Measurements from ENCODE around the gene LECT2.

Gene LECT2

DNA sequence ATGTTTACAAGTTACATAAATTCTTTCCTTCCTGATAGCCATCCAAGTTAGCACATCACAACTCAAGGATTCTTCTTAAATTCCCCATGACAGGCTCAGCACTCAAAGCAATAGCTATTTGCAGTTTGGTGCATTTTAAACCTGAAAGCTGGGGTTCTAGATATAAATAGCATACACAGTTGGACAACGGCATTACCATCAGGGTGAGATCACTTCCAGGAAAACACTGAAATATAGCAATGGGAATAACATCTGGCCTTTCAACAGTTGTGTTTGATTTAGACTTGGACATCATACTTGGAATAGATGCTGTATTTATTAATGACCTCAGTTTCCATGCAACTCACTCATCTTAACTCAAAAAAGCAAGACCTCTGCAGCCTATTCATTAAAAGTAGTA lies 24.7 kb upstream of the LECT2 start:
- DNase-seq (ENCODE audit: low read depth, low spot score) = no peak
- TF ChIP-seq SUZ12 (IDR thresholded peaks at IDR 0.05; ENCODE audit: extremely low read depth, insufficient read depth, insufficient read length) (no peak), ZNF274 (IDR thresholded peaks at IDR 0.05; ENCODE audit: low read depth, low read length) (no peak)
- Histone ChIP-seq H3K4me1 (ENCODE audit: insufficient read depth, insufficient read length) (no peaks in the 10 kb centered on the region), H3K4me3 (ENCODE audit: insufficient read length, low read depth) (no peak overlapping the region), H3K9ac (ENCODE audit: insufficient read length, low read depth) (no peak overlapping the region), H3K27me3 (ENCODE audit: insufficient read depth, insufficient read length) (no peaks in the 10 kb centered on the region), H3K36me3 (ENCODE audit: insufficient read depth, insufficient read length, low read length) (no peaks in the 10 kb centered on the region), H3K9me3 (ENCODE audit: insufficient read depth, low read length) (no peaks in the 10 kb centered on the region)

DNA sequence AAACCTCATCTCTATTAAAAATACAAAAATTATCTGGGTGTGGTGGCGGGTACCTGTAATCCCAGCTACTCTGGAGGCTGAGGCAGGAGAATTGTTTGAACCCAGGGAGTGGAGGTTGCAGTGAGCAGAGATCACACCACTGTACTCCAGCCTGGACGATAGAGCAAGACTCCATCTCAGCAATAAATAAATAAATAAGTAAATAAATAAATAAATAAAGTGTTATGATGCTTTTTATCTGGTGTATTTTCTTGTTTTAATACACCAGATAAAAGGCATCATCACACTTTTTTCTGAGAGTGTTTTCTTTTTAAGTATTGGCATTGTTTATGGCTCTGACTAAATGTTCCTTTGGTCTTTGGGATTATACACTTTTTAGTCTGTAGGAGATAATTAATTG lies 24.2 kb upstream of the LECT2 start:
- H3K4me3 ChIP-seq (ENCODE audit: insufficient read length, low read depth) = no peak overlapping the region
- no peaks in the 10 kb centered on the region for H3K9me3 ChIP-seq (ENCODE audit: insufficient read depth, low read length)
- no peaks in the 10 kb centered on the region for H3K27me3 ChIP-seq (ENCODE audit: insufficient read depth, insufficient read length)
- no peaks in the 10 kb centered on the region for H3K36me3 ChIP-seq (ENCODE audit: insufficient read depth, insufficient read length, low read length)
- no peak overlapping the region for H3K9ac ChIP-seq (ENCODE audit: insufficient read length, low read depth)
- TF ChIP-seq SUZ12 (IDR thresholded peaks at IDR 0.05; ENCODE audit: extremely low read depth, insufficient read depth, insufficient read length) (no peak), ZNF274 (IDR thresholded peaks at IDR 0.05; ENCODE audit: low read depth, low read length) (no peak), YY1 (IDR thresholded peaks at IDR 0.05; ENCODE audit: insufficient read depth, insufficient read length) (no peak)
- DNase-seq (ENCODE audit: low read depth, low spot score) = no peak
- no peaks in the 10 kb centered on the region for H3K4me1 ChIP-seq (ENCODE audit: insufficient read depth, insufficient read length)

DNA sequence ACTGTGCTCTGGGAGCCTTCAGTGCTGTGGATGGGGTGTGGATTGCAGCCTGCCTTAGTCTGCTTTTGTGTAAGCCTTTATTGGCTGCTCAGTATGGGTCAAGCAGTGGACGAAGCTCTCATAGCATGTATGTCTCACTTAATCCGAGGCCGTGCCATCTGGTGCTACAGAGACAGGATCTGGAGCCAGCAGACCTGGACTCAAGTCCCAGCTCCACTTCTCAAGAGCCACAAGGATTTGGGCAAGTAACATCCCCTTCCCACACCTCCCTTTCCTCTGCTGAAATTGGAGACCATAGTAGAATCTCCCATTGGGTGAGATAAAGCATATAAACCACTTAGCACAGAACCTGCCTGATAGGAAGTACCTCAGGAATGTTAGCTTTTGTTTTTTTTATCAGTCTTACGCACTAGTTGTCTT lies 23.4 kb upstream of the LECT2 start:
- Histone ChIP-seq H3K9me3 (ENCODE audit: insufficient read depth, low read length) (no peaks in the 10 kb centered on the region), H3K27me3 (ENCODE audit: insufficient read depth, insufficient read length) (no peaks in the 10 kb centered on the region), H3K4me3 (ENCODE audit: insufficient read length, low read depth) (no peak overlapping the region), H3K9ac (ENCODE audit: insufficient read length, low read depth) (no peak overlapping the region), H3K4me1 (ENCODE audit: insufficient read depth, insufficient read length) (no peaks in the 10 kb centered on the region), H3K36me3 (ENCODE audit: insufficient read depth, insufficient read length, low read length) (no peaks in the 10 kb centered on the region)
- no peak for DNase-seq (ENCODE audit: low read depth, low spot score)
- TF ChIP-seq SUZ12 (IDR thresholded peaks at IDR 0.05; ENCODE audit: extremely low read depth, insufficient read depth, insufficient read length) = no peak
- no peak for TF ChIP-seq ZNF274 (IDR thresholded peaks at IDR 0.05; ENCODE audit: low read depth, low read length)
- no peak for TF ChIP-seq YY1 (IDR thresholded peaks at IDR 0.05; ENCODE audit: insufficient read depth, insufficient read length)

DNA sequence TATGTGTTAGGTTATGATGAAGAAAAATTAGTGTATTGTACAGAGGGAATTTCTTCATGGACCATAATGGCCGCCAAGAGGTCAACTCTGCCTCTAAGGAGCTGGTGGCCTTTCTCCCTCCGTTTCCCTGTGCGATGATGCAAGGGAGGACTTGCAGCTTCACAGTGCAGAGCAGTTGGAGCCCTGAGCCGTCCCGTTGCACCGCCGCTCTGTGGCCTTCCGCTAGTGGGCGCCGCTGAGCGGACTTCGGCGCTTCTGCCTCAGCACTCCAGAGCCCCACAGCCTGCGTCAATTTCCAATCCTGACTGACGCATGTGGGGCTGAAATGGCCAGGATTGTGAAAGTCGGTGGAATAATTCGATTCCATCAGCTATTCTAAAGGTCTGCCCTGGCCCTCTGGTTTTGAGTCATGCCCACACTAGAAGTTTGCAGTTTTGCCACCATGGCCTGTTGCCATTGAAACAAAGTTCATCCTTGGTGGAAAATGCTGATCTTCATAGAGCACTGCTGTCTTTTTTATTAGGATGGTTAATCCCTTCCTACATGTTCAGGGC lies 22.7 kb upstream of the LECT2 start:
- Histone ChIP-seq H3K4me3 (ENCODE audit: insufficient read length, low read depth) (no peak overlapping the region), H3K36me3 (ENCODE audit: insufficient read depth, insufficient read length, low read length) (no peaks in the 10 kb centered on the region), H3K27me3 (ENCODE audit: insufficient read depth, insufficient read length) (no peaks in the 10 kb centered on the region), H3K4me1 (ENCODE audit: insufficient read depth, insufficient read length) (no peaks in the 10 kb centered on the region), H3K9me3 (ENCODE audit: insufficient read depth, low read length) (no peaks in the 10 kb centered on the region), H3K9ac (ENCODE audit: insufficient read length, low read depth) (no peak overlapping the region)
- no peak for TF ChIP-seq YY1 (IDR thresholded peaks at IDR 0.05; ENCODE audit: insufficient read depth, insufficient read length)
- no peak for TF ChIP-seq SUZ12 (IDR thresholded peaks at IDR 0.05; ENCODE audit: extremely low read depth, insufficient read depth, insufficient read length)
- no peak for TF ChIP-seq ZNF274 (IDR thresholded peaks at IDR 0.05; ENCODE audit: low read depth, low read length)
- peak; percentile 55 for DNase-seq (ENCODE audit: low read depth, low spot score)

DNA sequence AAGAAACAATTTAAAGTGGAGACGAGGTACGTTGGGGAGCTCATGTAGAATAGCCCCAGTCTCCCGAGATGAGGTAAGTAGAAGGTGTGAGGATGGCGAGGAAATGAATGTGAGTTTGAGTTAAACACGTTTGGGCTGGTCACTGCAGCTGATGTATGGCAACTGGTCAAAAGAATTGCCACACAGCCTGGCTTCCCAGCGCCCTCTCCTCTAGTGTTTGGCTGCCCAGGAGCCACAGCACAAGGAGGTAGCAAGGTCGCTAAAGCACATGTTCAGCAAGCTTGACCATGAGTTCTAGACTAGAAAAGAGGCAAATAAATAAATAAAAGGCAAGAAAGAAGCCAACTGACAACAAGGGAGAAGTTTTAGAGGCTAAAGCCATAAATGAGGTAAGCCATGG lies 21.4 kb upstream of the LECT2 start:
- DNase-seq (ENCODE audit: low read depth, low spot score) = no peak
- H3K36me3 ChIP-seq (ENCODE audit: insufficient read depth, insufficient read length, low read length) = no peaks in the 10 kb centered on the region
- no peak overlapping the region for H3K9ac ChIP-seq (ENCODE audit: insufficient read length, low read depth)
- no peaks in the 10 kb centered on the region for H3K4me1 ChIP-seq (ENCODE audit: insufficient read depth, insufficient read length)
- H3K27me3 ChIP-seq (ENCODE audit: insufficient read depth, insufficient read length) = no peaks in the 10 kb centered on the region
- no peak overlapping the region for H3K4me3 ChIP-seq (ENCODE audit: insufficient read length, low read depth)
- TF ChIP-seq SUZ12 (IDR thresholded peaks at IDR 0.05; ENCODE audit: extremely low read depth, insufficient read depth, insufficient read length) = no peak
- H3K9me3 ChIP-seq (ENCODE audit: insufficient read depth, low read length) = no peaks in the 10 kb centered on the region; the same call in 1 of the 2 replicates

DNA sequence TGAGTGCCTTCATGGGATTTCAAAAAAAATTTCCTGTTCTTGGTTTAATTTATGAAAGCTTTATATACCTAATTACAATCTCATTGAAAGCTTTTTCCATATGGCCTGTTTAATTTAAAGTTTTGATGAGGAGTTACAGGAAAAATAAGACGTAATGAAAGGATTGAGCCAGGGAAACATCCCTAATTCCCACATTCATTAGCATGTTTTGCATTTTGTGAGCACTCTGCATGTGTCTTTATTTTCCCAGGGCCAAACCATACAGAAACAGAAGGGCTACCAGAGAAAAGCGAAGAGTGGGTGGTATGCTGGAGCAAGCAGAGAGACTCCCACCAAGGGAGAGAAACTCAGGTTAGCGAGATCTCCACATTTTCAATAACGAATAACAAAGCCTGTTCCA lies 20.3 kb upstream of the LECT2 start:
- no peaks in the 10 kb centered on the region for H3K4me1 ChIP-seq (ENCODE audit: insufficient read depth, insufficient read length)
- H3K9me3 ChIP-seq (ENCODE audit: insufficient read depth, low read length) = peaks cover 8% of the 10 kb centered on the region; the same call in 1 of the 2 replicates
- TF ChIP-seq ZNF274 (IDR thresholded peaks at IDR 0.05; ENCODE audit: low read depth, low read length) (no peak), SUZ12 (IDR thresholded peaks at IDR 0.05; ENCODE audit: extremely low read depth, insufficient read depth, insufficient read length) (no peak), YY1 (IDR thresholded peaks at IDR 0.05; ENCODE audit: insufficient read depth, insufficient read length) (no peak)
- no peak for DNase-seq (ENCODE audit: low read depth, low spot score)
- H3K36me3 ChIP-seq (ENCODE audit: insufficient read depth, insufficient read length, low read length) = no peaks in the 10 kb centered on the region
- no peaks in the 10 kb centered on the region for H3K27me3 ChIP-seq (ENCODE audit: insufficient read depth, insufficient read length)
- H3K4me3 ChIP-seq (ENCODE audit: insufficient read length, low read depth) = no peak overlapping the region
- H3K9ac ChIP-seq (ENCODE audit: insufficient read length, low read depth) = no peak overlapping the region

DNA sequence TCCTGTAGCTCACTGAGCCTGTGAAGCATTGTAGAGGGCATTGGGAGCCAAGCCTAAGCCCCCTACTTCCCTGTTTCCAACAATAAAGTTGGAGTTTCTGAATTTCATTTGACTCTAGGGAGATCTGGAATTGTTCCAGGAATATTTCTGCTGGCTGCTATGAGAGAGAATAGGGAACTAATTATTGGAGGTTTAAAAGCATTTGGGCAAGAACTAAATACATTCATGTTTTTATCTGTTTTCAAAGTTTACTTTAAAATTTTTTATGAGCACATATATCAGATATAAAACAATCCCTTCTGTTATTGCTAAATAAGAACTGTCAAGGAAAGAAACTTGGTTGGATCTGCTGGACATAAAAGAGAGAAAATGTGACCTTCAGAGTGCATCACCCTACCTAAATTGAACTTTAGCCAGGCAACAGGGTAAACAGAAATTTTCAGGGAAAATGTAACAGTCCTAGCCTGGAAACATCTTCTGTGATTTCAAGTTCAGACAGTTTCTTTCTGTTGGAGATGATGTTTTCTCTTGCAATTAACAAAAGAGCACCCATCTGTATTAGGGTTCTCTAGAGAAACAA lies 19.3 kb upstream of the LECT2 start:
- H3K4me3 ChIP-seq (ENCODE audit: insufficient read length, low read depth) = no peak overlapping the region

More for the DNA sequence above, 19.3 kb upstream of the LECT2 start:
- no peak overlapping the region for H3K9ac ChIP-seq (ENCODE audit: insufficient read length, low read depth)
- TF ChIP-seq ZNF274 (IDR thresholded peaks at IDR 0.05; ENCODE audit: low read depth, low read length) = no peak
- no peak for TF ChIP-seq YY1 (IDR thresholded peaks at IDR 0.05; ENCODE audit: insufficient read depth, insufficient read length)
- TF ChIP-seq SUZ12 (IDR thresholded peaks at IDR 0.05; ENCODE audit: extremely low read depth, insufficient read depth, insufficient read length) = no peak
- peaks cover 8% of the 10 kb centered on the region; the same call in 1 of the 2 replicates for H3K9me3 ChIP-seq (ENCODE audit: insufficient read depth, low read length)
- no peaks in the 10 kb centered on the region for H3K27me3 ChIP-seq (ENCODE audit: insufficient read depth, insufficient read length)
- H3K36me3 ChIP-seq (ENCODE audit: insufficient read depth, insufficient read length, low read length) = no peaks in the 10 kb centered on the region
- H3K4me1 ChIP-seq (ENCODE audit: insufficient read depth, insufficient read length) = no peaks in the 10 kb centered on the region
- DNase-seq (ENCODE audit: low read depth, low spot score) = no peak

Data from NT2/D1 (cell line).